PC-3 (cell line): ENCODE measurements around the gene GTF3A. TPM values are rescaled to one million over a fixed set of nuclear protein-coding genes. Genes with fewer than 3 reads are reported as not detected.

Experiments used
- ATAC-seq: fragments of 200-7000 bp; cut with Tn5 transposase; 2 replicates; pipeline ENCODE4 v1.9.1; 2020; ENCODE audit warnings: mild to moderate bottlenecking, moderate library complexity
- BruUV-seq: library from RNA; stranded (reverse); fragments of 400-500 nt; replicated peaks from 2 replicates; lab custom pipeline; 2021; lab: Mats Ljungman, UMichigan
- CTCF ChIA-PET: fragments of 300-600 bp; sonication (Branson Sonifier 250); formaldehyde crosslinking; loops from one replicate; lab custom pipeline; 2022; ENCODE audit warnings: antibody characterized with exemption; lab: Charles Lee
- POLR2A ChIA-PET: fragments of 300-600 bp; sonication (Branson Sonifier 250); formaldehyde crosslinking; loops from one replicate; lab custom pipeline; 2022; ENCODE audit warnings: antibody characterized with exemption; ENCODE audit not compliant: unreplicated experiment; lab: Charles Lee
- DNase-seq: peaks from one replicate; pipeline ENCODE4 v3.0.0-alpha.2; 2015
- H2AFZ ChIP-seq: fragments of 300-600 bp; sonication (generic); 2 replicates; pipeline ENCODE4 v1.6.0; 2016; ENCODE audit warnings: antibody characterized with exemption, low read length
- H3F3A ChIP-seq: fragments of 300-600 bp; sonication (generic); one replicate; pipeline ENCODE4 v1.6.0; 2017; ENCODE audit warnings: antibody characterized with exemption, low read length, control low read depth, mild to moderate bottlenecking; ENCODE audit not compliant: unreplicated experiment
- H3K27ac ChIP-seq: fragments of 300-600 bp; sonication (generic); 2 replicates; pipeline ENCODE4 v1.5.1; 2016; ENCODE audit warnings: mild to moderate bottlenecking, low read length
- H3K27me3 ChIP-seq: fragments of 300-600 bp; sonication (generic); 2 replicates; pipeline ENCODE4 v1.6.1; 2016; ENCODE audit warnings: low read length, mixed read lengths
- H3K36me3 ChIP-seq: fragments of 300-600 bp; sonication (generic); 2 replicates; pipeline ENCODE4 v1.6.1; 2016; ENCODE audit warnings: low read depth, mixed run types, low read length, mixed read lengths
- H3K4me1 ChIP-seq: fragments of 300-600 bp; sonication (generic); 2 replicates; pipeline ENCODE4 v1.5.1; 2016; ENCODE audit warnings: low read length; ENCODE audit not compliant: insufficient read depth
- H3K4me2 ChIP-seq: fragments of 300-600 bp; sonication (generic); 2 replicates; pipeline ENCODE4 v1.6.0; 2016; ENCODE audit warnings: low read length
- H3K4me3 ChIP-seq: fragments of 300-600 bp; sonication (generic); 2 replicates; pipeline ENCODE4 v1.5.1; 2016; ENCODE audit warnings: mild to moderate bottlenecking, low read length, mixed read lengths
- H3K79me2 ChIP-seq: fragments of 300-600 bp; sonication (generic); 2 replicates; pipeline ENCODE4 v1.6.1; 2017; ENCODE audit warnings: low read length, mixed read lengths
- H3K9ac ChIP-seq: fragments of 300-600 bp; sonication (generic); 2 replicates; pipeline ENCODE4 v1.6.0; 2016; ENCODE audit warnings: mild to moderate bottlenecking, low read length
- H3K9me2 ChIP-seq: fragments of 300-600 bp; sonication (generic); replicated peaks from 2 replicates; pipeline ENCODE4 v1.6.1; 2016; ENCODE audit warnings: mixed run types, low read length, mixed read lengths
- H3K9me3 ChIP-seq: fragments of 300-600 bp; sonication (generic); 2 replicates; pipeline ENCODE4 v1.6.1; 2016; ENCODE audit warnings: low read length, mixed read lengths
- H4K20me1 ChIP-seq: fragments of 300-600 bp; sonication (generic); 2 replicates; pipeline ENCODE4 v1.6.1; 2016; ENCODE audit warnings: low read length, mixed read lengths
- CTCF ChIP-seq: fragments of 300-600 bp; sonication (generic); conservative IDR thresholded peaks from 2 replicates; pipeline ENCODE4 v1.5.1; 2017; ENCODE audit warnings: antibody characterized with exemption, low read depth, mild to moderate bottlenecking, low read length
- EZH2 ChIP-seq: fragments of 300-600 bp; sonication (generic); IDR thresholded peaks from one replicate; pipeline ENCODE4 v1.6.1; 2017; ENCODE audit warnings: antibody characterized with exemption, mild to moderate bottlenecking, low read length; ENCODE audit not compliant: unreplicated experiment
- EZH2phosphoT487 ChIP-seq: fragments of 300-600 bp; sonication (generic); IDR thresholded peaks from 2 replicates; pipeline ENCODE4 v1.6.1; 2018; ENCODE audit warnings: mild to moderate bottlenecking, antibody characterized with exemption, low read length, borderline replicate concordance
- intact Hi-C: fragments of 100-400 bp; cut with micrococcal nuclease; formaldehyde crosslinking; loops from 2 replicates; pipeline ENCODE4 v1.9.0; 2023
- total RNA-seq: library from RNA; depleted of rRNA; stranded (reverse); fragments of >200 nt; gene quantifications from 2 replicates; pipeline ENCODE4 v1.2.3, GENCODE V29; 2014

Gene GTF3A
- total RNA-seq, 1 experiment from 2014 or later: 201 TPM

GRCh38 chr13:27375686-27376326 is 48.6 kb upstream of the GTF3A start:
- Histone ChIP-seq H3K9ac (no peak overlapping the region), H4K20me1 (no peaks in the 10 kb centered on the region), H3K27ac (no peak overlapping the region), H3F3A (no peaks in the 10 kb centered on the region), H3K27me3 (no peaks in the 10 kb centered on the region), H3K4me3 (no peak overlapping the region), H3K9me2 (no peaks in the 10 kb centered on the region), H3K79me2 (no peaks in the 10 kb centered on the region), H3K36me3 (no peaks in the 10 kb centered on the region), H3K9me3 (no peaks in the 10 kb centered on the region), H3K4me2 (no peak overlapping the region), H2AFZ (no peak overlapping the region), H3K4me1 (peaks cover 19% of the 10 kb centered on the region)
- TF ChIP-seq EZH2 (no peak), CTCF (peak; percentile 73)
- ChIA-PET POLR2A (no interaction called here), CTCF (interaction anchor here (0.7 to 2.8 kb wide), 2 partner anchors 14 to 390 kb away, joined by 3 to 25 read pairs; no protein-coding TSS in a partner anchor)
- DNase-seq (peak; percentile 72), ATAC-seq (peak; percentile 27; the same call in 1 of the 2 replicates)
- intact Hi-C loops: loop anchor here (2.0 kb wide), 4 partner anchors 31 to 609 kb away; partner anchors contain the start of gene MTIF3
- BruUV-seq: no TSS peak

DNA sequence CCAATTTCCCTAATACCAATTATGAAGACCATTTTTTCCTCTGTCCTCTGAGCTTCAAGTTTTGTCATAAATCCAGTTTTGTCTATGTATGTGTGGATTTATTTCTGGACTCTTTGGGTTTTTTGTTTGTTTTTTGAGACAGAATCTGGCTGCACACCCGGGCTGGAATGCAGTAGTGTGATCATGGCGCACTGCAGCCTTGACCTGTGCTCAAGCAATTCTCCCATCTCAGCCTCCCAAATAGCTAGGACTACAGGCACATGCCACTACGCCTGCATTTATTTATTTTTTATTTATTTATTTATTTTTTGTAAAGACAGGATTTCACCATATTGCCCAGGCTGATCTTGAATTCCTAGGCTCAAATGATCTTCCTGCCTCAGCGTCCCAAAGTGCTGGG is 45.3 kb upstream of the GTF3A start:
- intact Hi-C loops: no loop called here
- no peaks in the 10 kb centered on the region for H3K79me2 ChIP-seq
- no peak overlapping the region for H3K9ac ChIP-seq
- H3K27ac ChIP-seq: no peak overlapping the region
- no peaks in the 10 kb centered on the region for H3K27me3 ChIP-seq
- no peak overlapping the region for H3K4me2 ChIP-seq
- no peak for TF ChIP-seq EZH2
- no peak for TF ChIP-seq CTCF
- TF ChIP-seq EZH2phosphoT487: no peak
- no peak for DNase-seq
- H3K36me3 ChIP-seq: no peaks in the 10 kb centered on the region
- no peaks in the 10 kb centered on the region for H3K9me2 ChIP-seq
- H3K4me3 ChIP-seq: no peak overlapping the region
- no TSS peak for BruUV-seq
- H2AFZ ChIP-seq: no peak overlapping the region
- H4K20me1 ChIP-seq: no peaks in the 10 kb centered on the region
- ChIA-PET POLR2A (no interaction called here), CTCF (interaction anchor here (1.0 kb wide), 1 partner anchor 447 kb away, joined by 3 read pairs; no protein-coding TSS in a partner anchor)
- H3F3A ChIP-seq: no peaks in the 10 kb centered on the region
- no peaks in the 10 kb centered on the region for H3K9me3 ChIP-seq
- ATAC-seq: no peak
- H3K4me1 ChIP-seq: peaks cover 13% of the 10 kb centered on the region
